IMR-90 (cell line): ENCODE results near the gene SDHC.

Source experiments
- BHLHE40 ChIP-seq: fragments of 150-350 bp; IDR thresholded peaks from 2 replicates; pipeline ENCODE4 v1.6.1; 2016; ENCODE audit warnings: mild to moderate bottlenecking, low read depth, low read length
- CEBPB ChIP-seq: IDR thresholded peaks from 2 replicates; pipeline ENCODE4 v1.6.1; 2012; ENCODE audit warnings: low read depth, low read length, improper control_type of control experiment
- CHD1 ChIP-seq: IDR thresholded peaks from 2 replicates; pipeline ENCODE4 v1.6.1; 2012; ENCODE audit warnings: low read depth, low read length, improper control_type of control experiment
- MAFK ChIP-seq: IDR thresholded peaks from 2 replicates; pipeline ENCODE4 v1.6.1; 2012; ENCODE audit warnings: low read depth, low read length, improper control_type of control experiment
- MAZ ChIP-seq: IDR thresholded peaks from 2 replicates; pipeline ENCODE4 v1.6.1; 2012; ENCODE audit warnings: low read depth, mild to moderate bottlenecking, low read length, improper control_type of control experiment, moderate library complexity, borderline replicate concordance
- NFE2L2 ChIP-seq: fragments of 150-350 bp; IDR thresholded peaks from 2 replicates; pipeline ENCODE4 v1.6.1; 2016; ENCODE audit warnings: low read depth, mild to moderate bottlenecking, low read length
- POLR2A ChIP-seq: IDR thresholded peaks from 2 replicates; pipeline ENCODE4 v1.6.1; 2012; ENCODE audit warnings: mild to moderate bottlenecking, low read depth, low read length
- RAD21 ChIP-seq: IDR thresholded peaks from 2 replicates; pipeline ENCODE4 v1.6.1; 2012; ENCODE audit warnings: low read length, improper control_type of control experiment
- RFX5 ChIP-seq: IDR thresholded peaks from 2 replicates; pipeline ENCODE4 v1.8.0; 2012; ENCODE audit warnings: low read depth, mild to moderate bottlenecking, low read length, moderate library complexity
- SMC3 ChIP-seq: fragments of 150-350 bp; IDR thresholded peaks from 2 replicates; pipeline ENCODE4 v1.6.1; 2016; ENCODE audit warnings: low read depth, mild to moderate bottlenecking, antibody characterized with exemption, low read length, moderate library complexity
- USF2 ChIP-seq: fragments of 150-350 bp; IDR thresholded peaks from 2 replicates; pipeline ENCODE4 v1.6.1; 2017; ENCODE audit warnings: mild to moderate bottlenecking, antibody characterized with exemption, low read length, low read depth
- TF ChIP-seq, protein P1 (sequence below): conservative IDR thresholded peaks from 2 replicates; pipeline ENCODE4 v1.5.1; 2012; ENCODE audit warnings: mild to moderate bottlenecking, low read depth, low read length, improper control_type of control experiment

DNA sequence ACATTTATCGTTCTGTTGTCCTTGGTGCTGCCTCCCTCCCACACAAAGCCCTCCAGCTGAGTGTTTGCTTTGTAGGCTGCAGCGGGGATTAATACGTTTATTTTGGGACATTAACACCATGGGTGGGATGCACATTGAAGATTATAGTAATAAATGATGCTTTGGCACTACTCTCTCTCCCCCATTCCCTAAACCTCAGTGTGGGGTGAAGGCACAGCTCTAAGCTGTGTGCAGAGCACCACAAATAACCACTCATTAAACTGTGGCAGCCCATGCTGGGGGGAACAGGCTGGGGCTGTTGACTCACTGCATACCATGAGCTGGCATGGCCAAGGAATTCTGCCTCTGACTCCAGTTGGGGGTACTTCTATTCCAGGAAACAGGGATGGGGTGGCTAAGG, 48.0 kb upstream of the SDHC start:
- TF ChIP-seq, protein P1, sequence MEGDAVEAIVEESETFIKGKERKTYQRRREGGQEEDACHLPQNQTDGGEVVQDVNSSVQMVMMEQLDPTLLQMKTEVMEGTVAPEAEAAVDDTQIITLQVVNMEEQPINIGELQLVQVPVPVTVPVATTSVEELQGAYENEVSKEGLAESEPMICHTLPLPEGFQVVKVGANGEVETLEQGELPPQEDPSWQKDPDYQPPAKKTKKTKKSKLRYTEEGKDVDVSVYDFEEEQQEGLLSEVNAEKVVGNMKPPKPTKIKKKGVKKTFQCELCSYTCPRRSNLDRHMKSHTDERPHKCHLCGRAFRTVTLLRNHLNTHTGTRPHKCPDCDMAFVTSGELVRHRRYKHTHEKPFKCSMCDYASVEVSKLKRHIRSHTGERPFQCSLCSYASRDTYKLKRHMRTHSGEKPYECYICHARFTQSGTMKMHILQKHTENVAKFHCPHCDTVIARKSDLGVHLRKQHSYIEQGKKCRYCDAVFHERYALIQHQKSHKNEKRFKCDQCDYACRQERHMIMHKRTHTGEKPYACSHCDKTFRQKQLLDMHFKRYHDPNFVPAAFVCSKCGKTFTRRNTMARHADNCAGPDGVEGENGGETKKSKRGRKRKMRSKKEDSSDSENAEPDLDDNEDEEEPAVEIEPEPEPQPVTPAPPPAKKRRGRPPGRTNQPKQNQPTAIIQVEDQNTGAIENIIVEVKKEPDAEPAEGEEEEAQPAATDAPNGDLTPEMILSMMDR = no peak
- no peak for TF ChIP-seq MAFK
- no peak for TF ChIP-seq POLR2A
- no peak for TF ChIP-seq BHLHE40
- TF ChIP-seq SMC3 = no peak
- no peak for TF ChIP-seq RFX5
- no peak for TF ChIP-seq CEBPB
- no peak for TF ChIP-seq RAD21
- TF ChIP-seq MAZ = no peak
- TF ChIP-seq CHD1 = no peak
- TF ChIP-seq NFE2L2 = no peak
- no peak for TF ChIP-seq USF2
